ENCODE data around the gene CDH23.

DNA sequence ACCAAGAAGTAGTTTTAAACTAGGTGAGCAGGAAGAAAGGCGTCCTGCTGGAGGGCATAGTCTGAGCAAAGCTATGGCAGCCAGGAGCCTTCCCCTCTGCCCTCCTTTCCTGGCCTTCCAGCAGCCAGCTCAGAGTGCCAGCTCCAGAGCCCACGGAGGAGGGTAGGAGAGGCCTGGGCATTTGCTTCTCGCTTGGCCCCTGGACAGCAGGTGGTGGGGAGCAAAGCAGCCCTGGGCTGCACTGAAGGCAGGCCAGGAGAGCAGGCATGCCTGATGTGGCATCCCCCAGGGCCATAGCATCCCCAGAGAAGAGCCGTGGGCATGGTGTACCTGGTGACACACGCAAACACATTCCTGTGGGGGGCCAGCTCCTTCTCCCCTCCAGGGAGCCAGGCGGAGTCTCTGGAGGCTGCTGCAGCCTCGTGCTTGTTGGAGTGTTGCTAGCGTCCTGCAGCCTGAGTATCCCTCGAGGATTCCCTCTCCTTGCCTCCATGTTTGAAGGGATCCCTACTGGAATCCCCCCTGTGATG lies 43.9 kb downstream of the CDH23 start:
- no peak for TF ChIP-seq CTCF (IDR thresholded peaks at IDR 0.05; ENCODE audit: low read depth, low read length, poor library complexity, severe bottlenecking)
- TF ChIP-seq EZH2phosphoT487 (IDR thresholded peaks at IDR 0.05; ENCODE audit: borderline replicate concordance, low read length) = no peak
